Keratinocyte (primary cell): ENCODE results near the gene TXN2.

Experiments
- EZH2 ChIP-seq: IDR thresholded peaks from one replicate; pipeline ENCODE4 v1.6.1; 2012; ENCODE audit warnings: inconsistent platforms, mild to moderate bottlenecking, low read length, moderate library complexity
- TF ChIP-seq, protein P1 (sequence below), 3 experiments: IDR thresholded peaks in 1 of 3; conservative IDR thresholded peaks in 1 of 3; optimal IDR thresholded peaks in 1 of 3; 2 replicates in 2 of 3; 3 replicates in 1 of 3; pipeline versions ENCODE3 to v1.5.1; 2011; ENCODE audit warnings: low read length in 3 of 3, mild to moderate bottlenecking in 3 of 3, moderate library complexity in 2 of 3, control low read depth in 1 of 3, inconsistent platforms in 1 of 3; ENCODE audit not compliant: insufficient read depth in 2 of 3; ENCODE audit errors: extremely low read depth in 1 of 3

- TF ChIP-seq, protein P1, sequence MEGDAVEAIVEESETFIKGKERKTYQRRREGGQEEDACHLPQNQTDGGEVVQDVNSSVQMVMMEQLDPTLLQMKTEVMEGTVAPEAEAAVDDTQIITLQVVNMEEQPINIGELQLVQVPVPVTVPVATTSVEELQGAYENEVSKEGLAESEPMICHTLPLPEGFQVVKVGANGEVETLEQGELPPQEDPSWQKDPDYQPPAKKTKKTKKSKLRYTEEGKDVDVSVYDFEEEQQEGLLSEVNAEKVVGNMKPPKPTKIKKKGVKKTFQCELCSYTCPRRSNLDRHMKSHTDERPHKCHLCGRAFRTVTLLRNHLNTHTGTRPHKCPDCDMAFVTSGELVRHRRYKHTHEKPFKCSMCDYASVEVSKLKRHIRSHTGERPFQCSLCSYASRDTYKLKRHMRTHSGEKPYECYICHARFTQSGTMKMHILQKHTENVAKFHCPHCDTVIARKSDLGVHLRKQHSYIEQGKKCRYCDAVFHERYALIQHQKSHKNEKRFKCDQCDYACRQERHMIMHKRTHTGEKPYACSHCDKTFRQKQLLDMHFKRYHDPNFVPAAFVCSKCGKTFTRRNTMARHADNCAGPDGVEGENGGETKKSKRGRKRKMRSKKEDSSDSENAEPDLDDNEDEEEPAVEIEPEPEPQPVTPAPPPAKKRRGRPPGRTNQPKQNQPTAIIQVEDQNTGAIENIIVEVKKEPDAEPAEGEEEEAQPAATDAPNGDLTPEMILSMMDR (optimal IDR thresholded peaks at IDR 0.05 in 1 of 3, IDR thresholded peaks at IDR 0.05 in 1 of 3, conservative IDR thresholded peaks at IDR 0.05 in 1 of 3; ENCODE audit: extremely low read depth in 1 of 3, insufficient read depth in 2 of 3, low read length in 3 of 3) = no peak
- TF ChIP-seq EZH2 = no peak
Measured at GRCh38 chr22:36455571-36456463, 25.6 kb downstream of the TXN2 start.
